GM18951 (cell line): ENCODE measurements around the gene CDC45.
A peak's percentile ranks its signal among the peaks of the same experiment; 100 is the strongest.

Experiments used
- POLR2A ChIP-seq: IDR thresholded peaks from 4 replicates; pipeline ENCODE4 v1.6.1; 2011; ENCODE audit warnings: mild to moderate bottlenecking; ENCODE audit not compliant: insufficient read length, insufficient read depth; ENCODE audit errors: extremely low read depth
- in situ Hi-C: fragments of 300-500 bp; cut with MboI; formaldehyde crosslinking; loops from one replicate; pipeline ENCODE4 v1.12.0; 2022; ENCODE audit warnings: low sequenced_read_pairs, mixed read lengths, inconsistent platforms; ENCODE audit not compliant: unreplicated experiment

CDC45 gene

DNA sequence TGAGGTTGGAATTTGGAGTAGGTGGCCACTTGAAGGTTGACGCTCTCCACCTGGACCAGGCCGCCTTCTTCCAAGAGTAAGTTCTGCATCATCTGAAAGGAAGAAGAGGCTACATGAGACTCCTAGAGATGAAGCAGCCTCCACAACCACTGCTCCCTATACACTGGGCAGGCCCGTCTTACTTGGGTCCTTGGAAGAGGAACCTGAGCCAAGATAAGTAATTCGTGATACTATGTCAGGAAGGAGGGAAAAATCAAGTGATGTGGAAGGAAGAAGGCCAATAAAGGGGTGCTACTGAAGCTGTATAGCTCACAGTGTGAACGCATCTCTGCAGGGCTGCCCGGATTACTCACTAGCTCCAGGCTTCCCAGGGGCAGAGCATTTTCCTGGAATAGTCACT is 11.8 kb upstream of the CDC45 start:
- TF ChIP-seq POLR2A = no peak

GRCh38 chr22:19469421-19469820 is 10.3 kb upstream of the CDC45 start:
- in situ Hi-C loops = no loop called here
- TF ChIP-seq POLR2A = no peak

More for the DNA sequence above, 11.8 kb upstream of the CDC45 start:
- in situ Hi-C loops = no loop called here

DNA sequence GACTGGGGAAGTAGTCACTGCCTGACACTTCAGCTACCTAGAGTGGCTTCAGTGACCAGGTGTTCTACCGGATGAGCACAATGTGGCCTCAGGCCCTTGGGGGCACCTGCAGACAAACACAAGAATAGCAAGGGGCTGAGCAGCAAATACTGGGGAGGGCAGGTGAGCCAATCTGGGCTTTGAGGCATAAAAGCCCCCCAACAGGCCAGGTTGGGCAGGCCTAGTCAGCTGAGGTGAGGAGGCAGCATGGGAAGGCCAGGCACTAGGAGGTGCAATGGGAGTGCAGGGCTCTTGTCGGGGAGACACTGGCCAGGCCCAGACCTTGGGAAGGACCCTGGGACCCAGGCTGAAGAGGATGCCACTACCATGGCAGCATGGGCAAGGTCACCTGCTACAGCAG is 9.7 kb upstream of the CDC45 start:
- in situ Hi-C loops = no loop called here
- TF ChIP-seq POLR2A = no peak

DNA sequence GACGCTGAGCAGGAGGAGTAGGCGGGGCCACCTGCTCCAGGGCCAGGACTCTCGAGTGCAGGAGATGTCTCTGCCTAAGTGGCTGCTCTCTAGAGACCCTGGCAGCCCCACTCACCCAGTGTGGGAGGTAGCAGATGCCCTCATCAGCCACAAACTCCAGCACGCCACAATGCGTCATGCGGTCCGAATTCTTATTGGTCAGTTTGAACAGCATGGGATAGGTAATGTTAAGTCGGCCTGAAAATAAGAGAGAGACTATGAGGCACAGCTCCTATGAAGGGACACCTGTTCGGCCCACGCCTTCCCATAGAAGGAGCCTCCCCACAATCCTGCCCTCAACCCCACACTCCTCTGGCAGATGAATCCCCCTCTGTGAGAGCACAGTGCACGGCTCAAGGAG is 8.1 kb upstream of the CDC45 start:
- in situ Hi-C loops = no loop called here
- no peak for TF ChIP-seq POLR2A

DNA sequence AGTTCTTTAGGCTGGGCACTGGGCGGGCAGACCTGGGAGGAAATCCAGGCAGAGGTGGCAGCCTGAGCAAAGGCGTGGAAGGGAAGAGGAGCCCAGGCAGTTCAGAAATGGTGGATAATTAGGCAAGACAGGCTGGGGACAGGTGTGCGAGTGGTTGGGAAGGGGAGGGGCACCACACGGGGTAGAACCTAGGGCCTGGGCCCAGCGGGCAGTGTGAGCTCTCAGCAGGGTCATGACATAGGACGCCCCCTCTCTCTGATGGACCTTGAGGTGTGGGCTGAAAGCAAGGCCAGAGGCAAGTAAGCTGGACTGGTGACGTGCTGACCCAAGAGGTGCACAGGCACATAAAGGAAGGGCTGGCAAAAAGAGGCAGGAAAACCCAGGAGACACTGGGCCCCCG is 7.5 kb upstream of the CDC45 start:
- in situ Hi-C loops = no loop called here
- TF ChIP-seq POLR2A = no peak

DNA sequence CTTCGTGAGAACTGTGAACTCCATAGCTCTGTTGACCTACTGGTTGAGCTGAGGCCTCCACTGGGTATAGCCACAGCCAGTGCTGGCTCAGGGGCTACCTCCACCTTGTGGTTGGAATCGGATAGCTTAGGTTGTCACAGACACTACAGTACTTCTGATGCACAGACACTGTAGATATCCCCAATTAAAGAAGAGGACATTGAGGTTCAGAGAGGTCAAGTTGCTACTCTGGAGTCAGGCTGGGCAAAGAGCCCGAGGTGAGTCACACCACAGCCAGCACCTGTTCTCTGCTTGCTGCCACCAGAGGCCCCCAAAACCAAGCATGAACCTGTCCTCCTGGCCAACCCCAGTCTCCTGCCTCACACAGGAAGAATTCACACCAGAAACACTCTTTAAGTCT is 6.1 kb upstream of the CDC45 start:
- TF ChIP-seq POLR2A = no peak
- in situ Hi-C loops = no loop called here

DNA sequence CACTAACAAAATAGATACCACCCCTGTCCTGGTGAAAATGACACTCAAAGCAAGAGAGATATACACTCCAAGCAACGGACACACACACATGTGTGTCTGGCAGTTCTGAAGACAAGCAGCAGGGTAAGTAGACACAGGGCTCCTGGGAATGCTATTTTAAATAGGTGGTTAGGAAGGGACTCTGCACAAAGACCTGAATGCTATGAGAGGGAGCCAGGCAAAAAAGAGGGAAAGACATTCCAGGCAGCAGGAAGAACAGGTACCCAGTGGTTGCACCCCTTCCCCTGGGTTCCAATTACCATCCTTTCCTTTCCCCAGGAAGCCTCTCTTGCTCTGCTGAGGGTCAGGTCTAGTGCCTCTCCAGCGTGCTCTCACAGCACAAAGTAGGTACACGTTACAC is 3.7 kb upstream of the CDC45 start:
- no peak for TF ChIP-seq POLR2A
- in situ Hi-C loops = no loop called here

DNA sequence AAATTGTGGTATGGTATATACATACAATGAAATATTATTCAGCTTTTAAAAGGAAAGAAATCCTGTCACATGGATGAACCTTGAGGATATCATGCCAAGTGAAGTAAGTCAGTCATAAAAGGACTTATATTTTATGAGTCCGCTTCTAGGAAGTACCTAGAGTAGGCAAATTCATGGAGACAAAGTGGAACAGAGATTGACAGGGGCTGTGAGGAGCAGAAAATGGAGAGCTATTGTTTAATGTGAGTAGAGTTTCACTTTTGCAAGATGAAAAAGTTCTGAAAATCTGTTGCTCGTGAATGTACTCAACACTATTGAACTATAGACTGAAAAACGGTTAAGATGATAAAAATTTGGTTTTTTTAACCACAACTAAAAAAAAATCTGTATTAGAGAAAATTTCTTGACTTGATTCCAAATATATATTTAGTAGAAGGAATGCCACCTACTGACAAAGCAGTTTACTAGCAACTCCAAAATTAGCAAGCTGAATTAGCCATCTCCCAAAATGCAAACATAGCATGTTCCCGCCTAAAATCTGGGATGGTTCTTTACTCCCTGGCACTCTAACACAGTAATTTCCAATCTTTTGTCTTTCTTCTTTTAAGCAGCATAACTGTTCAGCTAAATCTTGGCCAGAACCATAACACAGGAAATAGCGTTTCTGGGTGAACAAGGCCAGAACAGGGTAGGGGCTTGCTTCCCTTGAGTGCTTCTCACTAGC is 2.2 kb upstream of the CDC45 start:
- no peak for TF ChIP-seq POLR2A
- in situ Hi-C loops = no loop called here

- TF ChIP-seq POLR2A = no peak
- in situ Hi-C loops = no loop called here
Observed at GRCh38 chr22:19478045-19478900, 1.4 kb upstream of the CDC45 start.

DNA sequence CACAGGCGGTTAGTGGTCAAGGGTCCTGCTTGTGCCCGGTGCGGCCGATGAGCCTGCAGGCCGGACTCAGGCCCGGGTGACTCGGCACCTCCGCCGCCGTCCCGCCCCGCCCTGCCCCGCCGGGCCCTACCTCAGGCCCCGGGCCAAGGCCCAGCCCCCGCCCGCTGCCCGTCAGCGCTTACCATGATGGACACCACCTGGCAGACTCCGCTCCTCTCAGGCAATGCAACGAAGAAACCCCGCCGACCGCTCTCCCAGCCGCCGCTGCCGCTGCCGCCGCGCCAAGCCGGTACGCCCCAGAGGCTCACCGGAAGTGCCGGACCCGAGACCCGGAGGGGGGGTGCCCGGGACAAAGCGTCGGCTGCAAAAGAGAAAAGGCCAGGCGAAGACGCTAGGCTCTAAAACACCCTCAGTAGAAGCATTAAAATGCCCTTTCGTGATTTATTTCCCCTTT is 792 bp upstream of the CDC45 start, which contains the start of gene UFD1:
Gene UFD1, minus strand, starts transcription at position 293 of the 454 bp plus-strand sequence. Its CDS starts 108 bp downstream, at position 185.
- in situ Hi-C loops = no loop called here
- peak; percentile 68 for TF ChIP-seq POLR2A

- in situ Hi-C loops = no loop called here
- no peak for TF ChIP-seq POLR2A
Observed at GRCh38 chr22:19480173-19480568, 451 bp downstream of the CDC45 start.

DNA sequence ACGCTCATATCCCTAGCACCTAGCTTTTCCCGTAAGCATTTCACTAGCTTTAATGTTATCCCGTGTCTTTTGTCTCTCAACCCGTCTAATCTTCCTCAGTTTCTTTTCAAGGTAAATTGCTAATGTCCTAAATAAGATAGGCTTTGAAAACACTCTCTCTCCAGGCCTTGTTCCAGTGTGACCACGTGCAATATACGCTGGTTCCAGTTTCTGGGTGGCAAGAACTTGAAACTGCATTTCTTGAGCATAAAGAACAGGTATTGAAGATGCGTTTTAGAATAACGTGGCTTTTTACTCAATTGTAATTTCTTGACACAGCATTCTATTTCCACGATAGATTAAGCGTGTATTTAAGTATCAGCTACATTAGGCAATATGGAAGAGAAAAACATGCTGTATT is 1.1 kb downstream of the CDC45 start:
- no peak for TF ChIP-seq POLR2A
- in situ Hi-C loops = no loop called here

- in situ Hi-C loops = no loop called here
- TF ChIP-seq POLR2A = no peak
Observed at GRCh38 chr22:19482297-19482696, 2.6 kb downstream of the CDC45 start.
